Adrenal gland (tissue), 12 donors: Measurements from ENCODE around the gene EIF4H. TPM values are rescaled to one million over a fixed set of nuclear protein-coding genes. Genes with fewer than 3 reads are reported as not detected.

Source experiments
- DNase-seq, 7 donors: peaks; one replicate each; pipeline ENCODE4 v3.0.0-alpha.2; 2019 to 2020
- H3K27ac ChIP-seq, 5 donors: fragments of 200-600 bp; sonication (generic) in 4 of 5; 1 replicate in 3 of 5; 2 replicates in 2 of 5; pipeline versions ENCODE4 v1.5.1 to v1.8.0; 2016 to 2020; ENCODE audit warnings: mild to moderate bottlenecking in 1 of 5
- H3K27me3 ChIP-seq: fragments of 200-600 bp; 2 replicates; pipeline ENCODE4 v1.8.0; 2021
- H3K36me3 ChIP-seq, 2 donors: fragments of 200-600 bp; replicated peaks in 1 of 2; 1 replicate in 1 of 2; 2 replicates in 1 of 2; pipeline versions ENCODE4 v1.5.1 to v1.8.0; 2018 to 2022
- H3K4me1 ChIP-seq, 2 donors: fragments of 200-600 bp; replicated peaks in 1 of 2; 1 replicate in 1 of 2; 2 replicates in 1 of 2; pipeline versions ENCODE4 v1.5.1 to v1.8.0; 2018 to 2021
- H3K4me3 ChIP-seq, 4 donors: fragments of 200-600 bp; sonication (generic) in 3 of 4; one replicate each; pipeline ENCODE4 v1.5.1; 2016 to 2018
- H3K9me3 ChIP-seq, 3 donors: fragments of 200-600 bp; sonication (generic) in 1 of 3; replicated peaks in 1 of 3; 1 replicate in 2 of 3; 2 replicates in 1 of 3; pipeline versions ENCODE4 v1.5.1 to v1.8.0; 2016 to 2021
- CTCF ChIP-seq, 6 experiments: fragments of 450-650 bp in 4 of 6; fragments of 200-600 bp in 2 of 6; sonication (generic) in 1 of 6; IDR thresholded peaks; 1 replicate in 5 of 6; 2 replicates in 1 of 6; pipeline versions ENCODE4 v1.5.1 to v1.8.0; 2016 to 2021; ENCODE audit warnings: antibody characterized with exemption in 6 of 6, mild to moderate bottlenecking in 2 of 6, moderate library complexity in 1 of 6
- POLR2A ChIP-seq, 2 donors: fragments of 450-650 bp; IDR thresholded peaks; one replicate each; pipeline ENCODE4 v1.6.1; 2017; ENCODE audit warnings: antibody characterized with exemption in 2 of 2, mild to moderate bottlenecking in 2 of 2, moderate library complexity in 1 of 2
- WGBS, 4 donors: extraction: QIAGEN DNeasy Blood & Tissue Kit in 2 of 4; methylation state at CpG; one replicate each; pipeline versions ENCODE4 v1.1.5 to v1.1.7; 2013 to 2017; 5-methylcytosine and 5-hydroxymethylcytosine counted together
- intact Hi-C, 2 donors: fragments of 100-400 bp; cut with DNase I; formaldehyde crosslinking; loops; one replicate each; pipeline versions ENCODE4 v1.14.1 to v1.15.0; 2022 to 2023
- polyA plus RNA-seq, 3 donors: library from polyadenylated mRNA; stranded (reverse); fragments of 200-250 nt in 2 of 3; fragments of 350-450 nt in 1 of 3; fragmentation: Illumina TruSeq in 1 of 3; extraction: RNeasy Lipid Tissue Mini Kit (QIAGEN cat#74804) in 1 of 3; gene quantifications; one replicate each; pipeline ENCODE4 v1.2.3, GENCODE V29; 2013 to 2014
- total RNA-seq, 9 donors: library from RNA; depleted of rRNA in 4 of 9; stranded (reverse); fragments of >200 nt in 4 of 9; fragments of 120-200 nt in 1 of 9; fragmentation: NEBNext Ultra II Directional in 1 of 9; extraction: Animal tissue kit (Norgen Biotek cat#: 25700) in 1 of 9; gene quantifications; one replicate each; pipeline versions ENCODE4 v1.1.0 to v1.2.4, GENCODE V29; 2013 to 2023
- donor health status: healthy with polysubstance abuse.
- donor health status: Bipolar disorder and iron deficiency.
- donor health status: DM: yes; HTN: yes; CAD: no.
- donor health status: DM: no; HTN: no; CAD: no.
- donor health status: DM: no; HTN: no; CAD: no.
- donor health status: DM: yes; HTN: yes; CAD: no.

The EIF4H gene
- total and polyA plus RNA-seq, 12 donors: 108 to 364 (median 252) TPM

GRCh38 chr7:74174606-74175082 lies 488 bp downstream of the EIF4H start:
- H3K4me3 ChIP-seq: peak overlapping the region; percentile 60 to 92 (median 83)
- H3K9me3 ChIP-seq: no peaks in the 10 kb centered on the region
- WGBS, 4 donors: 0% methylated on average over 4 to 43 of the region's 43 CpGs
- TF ChIP-seq CTCF (IDR thresholded peaks at IDR 0.05) (no peak), POLR2A (IDR thresholded peaks at IDR 0.05) (no peak)
- peaks cover 0 to 8% of the 10 kb centered on the region in 2 donors for H3K36me3 ChIP-seq
- intact Hi-C loops: no loop called here
- H3K27me3 ChIP-seq: no peaks in the 10 kb centered on the region
- peak; percentile 58 to 75 (median 66) for DNase-seq
- peaks cover 24 to 58% of the 10 kb centered on the region in 2 donors for H3K4me1 ChIP-seq
- H3K27ac ChIP-seq: peak overlapping the region; percentile 78 to 99 (median 96)

GRCh38 chr7:74175340-74175739 lies 1.2 kb downstream of the EIF4H start:
- 5 to 9% (median 7%) methylated on average over 6 of the region's 6 CpGs for WGBS, 4 donors
- peaks cover 30 to 65% of the 10 kb centered on the region in 2 donors for H3K4me1 ChIP-seq
- DNase-seq: no peak
- peak overlapping the region in 3 of 4 donors; percentile 60 to 84 (median 82) for H3K4me3 ChIP-seq
- H3K9me3 ChIP-seq: no peaks in the 10 kb centered on the region
- peak overlapping the region in 4 of 5 donors; percentile 78 to 98 (median 90) for H3K27ac ChIP-seq
- TF ChIP-seq CTCF (IDR thresholded peaks at IDR 0.05): no peak
- no peak for TF ChIP-seq POLR2A (IDR thresholded peaks at IDR 0.05)
- intact Hi-C loops: no loop called here
- peaks cover 0 to 8% of the 10 kb centered on the region in 2 donors for H3K36me3 ChIP-seq
- H3K27me3 ChIP-seq: no peaks in the 10 kb centered on the region

GRCh38 chr7:74176555-74176954 lies 2.4 kb downstream of the EIF4H start:
- H3K9me3 ChIP-seq: no peaks in the 10 kb centered on the region
- H3K36me3 ChIP-seq: peaks cover 0 to 8% of the 10 kb centered on the region in 2 donors
- TF ChIP-seq CTCF (IDR thresholded peaks at IDR 0.05) (no peak), POLR2A (IDR thresholded peaks at IDR 0.05) (no peak)
- H3K27ac ChIP-seq: peak overlapping the region in 1 of 5 donors; percentile 67
- intact Hi-C loops: no loop called here
- H3K27me3 ChIP-seq: no peaks in the 10 kb centered on the region
- H3K4me3 ChIP-seq: no peak overlapping the region
- H3K4me1 ChIP-seq: peaks cover 31 to 76% of the 10 kb centered on the region in 2 donors
- DNase-seq: no peak
- 36 to 51% (median 50%) methylated on average over 3 of the region's 3 CpGs for WGBS, 4 donors

GRCh38 chr7:74178632-74179031 lies 4.5 kb downstream of the EIF4H start:
- WGBS, 4 donors: 21 to 25% (median 24%) methylated on average over 9 of the region's 9 CpGs
- Histone ChIP-seq H3K4me3 (no peak overlapping the region), H3K4me1 (peaks cover 40 to 87% of the 10 kb centered on the region in 2 donors), H3K9me3 (no peaks in the 10 kb centered on the region), H3K36me3 (peaks cover 0 to 8% of the 10 kb centered on the region in 2 donors), H3K27me3 (no peaks in the 10 kb centered on the region), H3K27ac (peak overlapping the region in 3 of 5 donors; percentile 4 to 67 (median 45))
- intact Hi-C loops: no loop called here
- peak in 1 of 7 donors; percentile 28 for DNase-seq
- no peak for TF ChIP-seq CTCF (IDR thresholded peaks at IDR 0.05)
- no peak for TF ChIP-seq POLR2A (IDR thresholded peaks at IDR 0.05)
